Activated T-helper 1 cell treated with anti-CD3 and anti-CD28 coated beads, Interleukin-2, amount 50 U/mL, for 16 hours (primary cell): ENCODE results near the gene HIPK1.
"Not testable (repeated sequence)": the region's sequence is repeated elsewhere in the genome, so short reads cannot be mapped to it uniquely, and the experiment has no call there.

Experiments used
- DNase-seq, 2 donors: peaks; one replicate each; pipeline ENCODE4 v3.0.0-alpha.2; 2020; ENCODE audit warnings: low read depth in 1 of 2, low spot score in 1 of 2

HIPK1 gene

GRCh38 chr1:113943028-113943811, 14.1 kb downstream of the HIPK1 start:
- no peak for DNase-seq

- DNase-seq, result no peak
Measured at GRCh38 chr1:113945329-113945728, 16.2 kb downstream of the HIPK1 start.

DNA sequence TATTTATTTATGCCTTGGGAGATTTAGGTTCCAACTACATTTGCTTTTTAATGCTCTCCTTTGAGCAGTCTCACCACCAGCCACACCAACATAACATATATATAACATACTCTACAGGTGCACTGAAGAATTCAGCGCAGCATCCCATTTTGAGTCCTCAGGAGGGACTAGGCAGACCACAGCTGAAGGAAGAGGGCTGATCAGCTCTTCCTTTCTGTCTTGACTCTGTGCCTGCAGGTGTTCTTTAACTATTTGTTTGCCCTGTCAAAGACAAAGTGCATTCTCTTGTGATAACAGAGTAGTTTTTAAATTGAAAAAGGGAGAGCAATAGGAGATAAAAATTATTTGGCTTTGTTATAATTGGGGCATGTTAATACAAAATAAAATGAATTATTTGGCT, 17.0 kb downstream of the HIPK1 start:
- no peak for DNase-seq

GRCh38 chr1:113946678-113947387, 17.7 kb downstream of the HIPK1 start:
- no peak for DNase-seq

DNA sequence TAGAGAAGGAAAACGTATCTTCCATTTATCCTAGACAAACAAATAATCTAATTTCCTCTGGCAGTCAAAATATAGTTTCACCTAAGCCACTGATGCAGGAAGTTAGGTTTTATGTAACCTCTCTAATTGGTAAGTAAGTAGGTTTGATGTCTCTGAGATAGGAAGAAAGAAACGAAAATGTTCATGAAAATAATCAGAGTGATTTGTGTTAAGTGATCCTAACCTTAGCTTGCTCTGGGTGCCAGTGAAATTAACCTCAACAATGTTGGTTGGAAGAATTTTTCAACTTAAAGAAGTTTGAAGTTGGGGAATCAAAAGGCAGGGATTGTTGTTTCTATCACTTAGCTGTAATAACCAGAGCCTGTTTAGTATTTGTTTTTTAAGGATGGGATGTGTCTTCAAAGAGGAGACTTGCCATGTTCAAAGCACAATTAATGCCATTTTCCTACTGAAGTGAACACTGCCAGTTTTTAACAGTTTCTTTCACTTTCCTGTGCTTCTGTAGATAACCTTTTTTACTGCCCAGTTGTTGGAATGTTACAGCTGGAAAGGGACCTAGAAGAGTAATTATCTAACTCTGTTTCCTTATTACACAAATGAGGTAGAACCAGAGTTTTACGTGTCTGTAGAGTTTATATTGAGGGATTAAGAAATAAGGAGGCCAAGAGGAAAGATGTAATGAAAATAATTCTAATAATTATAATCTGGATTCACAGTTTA, 18.4 kb downstream of the HIPK1 start:
- DNase-seq, result no peak

- not testable (repeated sequence) for DNase-seq
Measured at GRCh38 chr1:113948151-113948550, 19.0 kb downstream of the HIPK1 start.

DNA sequence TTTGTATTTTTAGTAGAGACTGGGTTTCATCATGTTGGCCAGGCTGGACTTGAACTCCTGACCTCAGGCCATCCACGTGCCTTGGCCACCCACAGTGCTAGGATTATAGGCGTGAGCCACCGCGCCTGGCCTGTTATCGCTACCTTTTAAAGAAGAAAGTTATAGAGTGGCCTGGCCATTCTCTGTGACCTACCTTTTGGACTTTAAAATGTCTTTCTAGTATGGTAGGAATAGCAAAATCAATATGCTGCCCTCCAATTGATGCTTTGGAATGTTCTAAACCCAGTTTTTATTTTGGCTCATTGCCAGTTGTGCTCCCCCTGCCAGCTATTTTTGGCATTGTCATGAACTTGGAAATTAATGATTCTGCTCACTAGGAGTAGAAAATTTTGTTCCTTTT, 19.9 kb downstream of the HIPK1 start:
- DNase-seq, result no peak

- DNase-seq, result no peak
Measured at GRCh38 chr1:113950908-113951307, 21.8 kb downstream of the HIPK1 start.

DNA sequence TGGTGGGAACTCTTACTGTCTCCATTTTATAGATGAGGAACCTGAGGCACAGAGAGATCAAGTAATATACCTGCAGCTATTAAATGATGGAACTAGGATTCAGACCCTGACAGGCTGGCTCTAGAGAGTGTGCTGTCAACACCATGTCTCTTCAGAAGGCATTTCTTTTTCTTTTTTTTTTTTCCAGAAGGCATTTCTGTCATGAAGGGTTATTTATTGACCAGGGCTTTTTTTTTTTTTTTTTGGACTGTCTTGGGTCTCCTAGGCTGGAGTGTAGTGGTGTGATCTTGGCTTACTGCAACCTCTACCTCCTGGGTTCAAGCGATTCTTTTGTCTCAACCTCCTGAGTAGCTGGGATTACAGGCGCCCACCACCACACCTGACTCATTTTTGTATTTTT, 22.6 kb downstream of the HIPK1 start:
- no peak for DNase-seq

GRCh38 chr1:113957984-113958383, 28.9 kb downstream of the HIPK1 start:
- no peak for DNase-seq

DNA sequence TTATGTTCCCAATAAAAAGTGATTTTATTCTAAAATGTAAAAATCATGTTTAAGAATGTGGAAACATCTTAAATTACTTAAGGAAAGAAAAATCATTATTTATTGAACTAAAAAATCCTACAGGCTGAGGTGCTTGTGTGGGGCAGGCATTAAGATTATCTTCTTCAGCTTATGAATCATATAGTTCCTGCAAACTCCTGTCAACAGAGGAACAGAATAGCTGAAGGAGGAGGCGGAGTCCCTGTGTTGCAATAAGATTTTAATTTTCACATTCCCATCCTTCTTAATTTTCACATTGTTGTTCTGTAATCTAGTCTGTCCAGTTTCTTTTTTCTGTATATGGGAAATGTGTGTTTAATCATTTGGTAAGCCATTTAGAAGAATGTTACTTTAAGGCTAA, 29.6 kb downstream of the HIPK1 start:
- DNase-seq, result no peak

DNA sequence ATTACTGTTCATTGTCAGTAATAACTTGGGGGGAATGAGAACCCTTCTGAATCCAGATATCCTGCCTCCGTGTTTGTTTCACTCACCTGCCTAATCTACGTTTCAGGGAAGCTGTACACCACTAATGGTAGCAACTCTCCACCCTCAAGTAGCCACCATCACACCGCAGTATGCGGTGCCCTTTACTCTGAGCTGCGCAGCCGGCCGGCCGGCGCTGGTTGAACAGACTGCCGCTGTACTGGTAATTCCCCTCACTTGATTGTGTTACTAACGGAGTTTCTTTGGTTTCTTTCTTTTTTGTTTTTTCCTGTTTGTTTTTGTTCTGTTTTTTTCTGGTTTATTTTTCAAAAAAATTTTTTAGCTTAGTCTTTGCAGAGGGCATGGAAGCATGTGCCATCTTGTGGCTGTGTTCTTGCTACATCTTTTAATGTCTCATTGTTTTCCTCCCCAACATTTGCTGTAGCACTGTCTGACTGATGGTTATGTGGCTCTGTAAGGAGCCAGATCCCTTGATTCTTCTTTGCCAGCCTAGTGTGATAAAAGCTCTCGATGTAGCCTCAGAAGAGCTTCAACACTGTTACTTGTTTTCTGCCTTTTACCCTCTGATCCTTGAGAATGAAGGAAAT, 34.3 kb downstream of the HIPK1 start:
- no peak for DNase-seq

DNA sequence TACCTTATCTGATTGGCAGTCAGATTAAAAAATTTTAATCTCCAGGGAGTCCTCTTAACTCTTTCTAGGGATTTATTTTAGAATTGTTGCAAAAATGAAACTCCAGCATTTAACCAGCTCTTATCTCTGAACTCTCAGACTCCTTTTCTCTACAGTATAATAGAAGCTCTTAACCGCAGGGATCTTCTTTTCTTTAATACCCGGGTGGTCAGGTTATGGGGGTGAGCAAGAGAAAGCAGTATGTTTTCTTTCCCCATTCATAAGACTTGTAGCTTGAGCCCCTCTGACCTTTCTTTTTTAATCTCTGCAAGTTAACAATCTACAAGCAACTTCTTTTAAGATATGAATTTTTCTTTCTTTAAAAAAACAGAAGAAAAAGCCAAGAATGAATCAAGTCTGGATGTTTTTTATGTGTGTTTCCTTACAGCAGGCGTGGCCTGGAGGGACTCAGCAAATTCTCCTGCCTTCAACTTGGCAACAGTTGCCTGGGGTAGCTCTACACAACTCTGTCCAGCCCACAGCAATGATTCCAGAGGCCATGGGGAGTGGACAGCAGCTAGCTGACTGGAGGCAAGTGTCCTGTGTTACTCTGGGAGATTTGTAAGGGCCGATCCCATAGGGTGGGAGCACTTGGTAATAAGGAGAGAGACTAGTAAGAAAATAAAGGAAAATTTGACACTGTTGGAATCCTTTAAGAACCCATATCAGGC, 36.7 kb downstream of the HIPK1 start:
- no peak for DNase-seq

DNA sequence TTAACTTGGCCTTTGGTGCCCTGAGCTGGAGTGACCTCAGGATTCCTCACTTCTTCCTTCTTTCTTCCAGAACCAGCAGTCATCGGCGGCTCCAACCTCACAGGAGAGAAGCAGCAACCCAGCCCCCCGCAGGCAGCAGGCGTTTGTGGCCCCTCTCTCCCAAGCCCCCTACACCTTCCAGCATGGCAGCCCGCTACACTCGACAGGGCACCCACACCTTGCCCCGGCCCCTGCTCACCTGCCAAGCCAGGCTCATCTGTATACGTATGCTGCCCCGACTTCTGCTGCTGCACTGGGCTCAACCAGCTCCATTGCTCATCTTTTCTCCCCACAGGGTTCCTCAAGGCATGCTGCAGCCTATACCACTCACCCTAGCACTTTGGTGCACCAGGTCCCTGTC, 43.8 kb downstream of the HIPK1 start:
- DNase-seq, result no peak

- DNase-seq, result no peak
Measured at GRCh38 chr1:113975211-113975895, 46.2 kb downstream of the HIPK1 start.

DNA sequence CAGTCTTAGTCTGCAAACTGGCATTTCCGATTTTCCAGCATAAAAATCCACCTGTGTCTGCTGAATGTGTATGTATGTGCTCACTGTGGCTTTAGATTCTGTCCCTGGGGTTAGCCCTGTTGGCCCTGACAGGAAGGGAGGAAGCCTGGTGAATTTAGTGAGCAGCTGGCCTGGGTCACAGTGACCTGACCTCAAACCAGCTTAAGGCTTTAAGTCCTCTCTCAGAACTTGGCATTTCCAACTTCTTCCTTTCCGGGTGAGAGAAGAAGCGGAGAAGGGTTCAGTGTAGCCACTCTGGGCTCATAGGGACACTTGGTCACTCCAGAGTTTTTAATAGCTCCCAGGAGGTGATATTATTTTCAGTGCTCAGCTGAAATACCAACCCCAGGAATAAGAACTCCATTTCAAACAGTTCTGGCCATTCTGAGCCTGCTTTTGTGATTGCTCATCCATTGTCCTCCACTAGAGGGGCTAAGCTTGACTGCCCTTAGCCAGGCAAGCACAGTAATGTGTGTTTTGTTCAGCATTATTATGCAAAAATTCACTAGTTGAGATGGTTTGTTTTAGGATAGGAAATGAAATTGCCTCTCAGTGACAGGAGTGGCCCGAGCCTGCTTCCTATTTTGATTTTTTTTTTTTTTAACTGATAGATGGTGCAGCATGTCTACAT, 47.6 kb downstream of the HIPK1 start:
- DNase-seq, result no peak

DNA sequence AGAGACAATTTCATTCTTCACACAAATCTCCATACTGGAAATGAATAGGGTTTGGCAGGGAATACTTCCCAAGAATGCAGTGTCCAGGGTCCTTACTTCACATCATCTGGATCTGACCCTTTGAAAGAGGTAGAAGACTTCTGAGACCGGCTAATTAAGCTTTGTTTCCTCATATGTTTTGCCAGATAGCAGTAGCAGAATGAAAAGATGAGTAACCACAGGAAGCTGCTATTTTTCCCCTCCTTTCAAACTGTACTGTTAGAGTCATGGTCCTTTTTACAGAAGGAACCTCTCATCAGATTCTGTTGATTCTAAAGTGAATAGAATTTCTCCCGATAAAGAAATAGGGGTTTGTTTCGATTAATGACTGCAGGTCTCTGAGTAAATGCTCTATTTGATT, 48.8 kb downstream of the HIPK1 start:
- no peak for DNase-seq

DNA sequence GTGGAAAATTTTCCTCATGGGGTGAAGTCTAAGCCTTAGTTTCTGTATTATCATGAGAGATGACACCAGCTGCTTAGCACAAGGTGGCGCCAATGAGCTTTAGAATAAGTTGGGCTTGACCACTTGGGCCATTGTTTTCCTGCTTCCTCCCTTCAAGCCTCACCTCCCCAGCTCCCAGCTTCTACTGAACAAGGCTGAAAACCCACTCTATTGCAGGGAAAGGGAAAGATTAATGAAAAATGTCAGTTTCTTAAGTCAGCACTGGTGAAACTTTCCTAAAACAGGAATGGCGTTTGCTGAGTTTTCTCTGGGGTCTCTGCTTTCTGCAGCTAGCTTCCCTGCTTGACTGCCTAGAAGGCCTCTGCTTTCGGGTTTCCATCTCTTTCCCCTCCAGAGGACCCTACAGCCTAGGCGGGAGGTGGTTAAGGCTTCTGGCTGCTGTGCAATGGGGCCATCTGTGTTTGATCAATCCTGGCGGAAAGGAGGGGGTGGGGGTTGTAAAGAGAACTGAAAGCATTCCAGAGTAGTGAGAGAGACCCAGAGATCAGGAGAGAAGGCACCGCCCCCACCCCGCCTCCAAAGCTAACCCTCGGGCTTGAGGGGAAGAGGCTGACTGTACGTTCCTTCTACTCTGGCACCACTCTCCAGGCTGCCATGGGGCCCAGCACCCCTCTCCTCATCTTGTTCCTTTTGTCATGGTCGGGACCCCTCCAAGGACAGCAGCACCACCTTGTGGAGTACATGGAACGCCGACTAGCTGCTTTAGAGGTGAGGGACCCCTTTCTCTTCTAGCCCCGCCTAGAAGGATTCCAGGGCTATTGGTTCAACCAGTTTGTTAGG, 50.0 kb downstream of the HIPK1 start, which contains the start of gene OLFML3:
Gene OLFML3 (plus strand): TSS at position 612 of the 840 bp plus-strand sequence. CDS start 43 bp downstream, at position 655.
- no peak for DNase-seq

GRCh38 chr1:113980110-113980509, 51.0 kb downstream of the HIPK1 start:
- no peak for DNase-seq
